HK-2 (cell line): ENCODE data around the gene BMP10.

Experiments used
- DNase-seq: peaks from one replicate; pipeline ENCODE4 v3.0.0-alpha.2; 2018; ENCODE audit not compliant: unreplicated experiment

Gene BMP10

DNA sequence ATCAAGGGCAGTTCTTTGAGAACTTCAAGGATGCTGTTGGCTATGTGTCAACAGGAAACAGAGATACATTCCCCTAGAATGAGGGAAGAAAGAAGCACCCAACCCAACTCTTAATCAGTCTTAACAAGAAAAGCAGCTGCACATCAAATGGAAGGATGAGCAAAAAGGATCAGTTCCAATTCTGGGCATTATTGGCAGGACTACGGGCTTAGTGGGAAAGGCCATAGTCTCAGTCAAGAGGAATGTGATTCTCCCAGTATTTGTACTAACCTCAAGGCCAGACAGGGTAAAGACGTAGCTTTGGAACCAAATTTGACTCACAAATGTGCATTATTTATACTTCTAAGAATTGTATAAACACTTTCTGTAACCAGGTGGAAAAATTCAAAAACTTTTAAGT, 18.2 kb downstream of the BMP10 start:
- no peak for DNase-seq

DNA sequence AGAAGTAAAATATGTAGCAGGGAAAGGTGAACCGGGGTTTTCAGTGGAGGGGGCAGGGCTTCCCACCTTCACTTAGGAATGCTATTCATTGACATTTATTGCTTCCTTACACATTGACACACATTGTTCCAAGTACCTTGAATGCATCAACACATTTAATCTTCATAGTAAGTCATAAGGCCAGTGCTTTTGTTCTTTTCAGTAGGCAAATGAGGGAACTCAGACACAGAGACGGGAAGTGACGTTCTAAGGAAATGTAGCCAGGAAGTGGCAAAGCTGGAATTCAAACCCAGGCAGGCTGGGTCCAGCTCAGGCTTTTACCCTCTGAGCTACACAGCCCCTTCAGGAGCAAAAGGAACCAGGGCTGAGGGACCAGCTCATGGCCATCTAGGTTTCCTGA, 20.7 kb downstream of the BMP10 start:
- no peak for DNase-seq

DNA sequence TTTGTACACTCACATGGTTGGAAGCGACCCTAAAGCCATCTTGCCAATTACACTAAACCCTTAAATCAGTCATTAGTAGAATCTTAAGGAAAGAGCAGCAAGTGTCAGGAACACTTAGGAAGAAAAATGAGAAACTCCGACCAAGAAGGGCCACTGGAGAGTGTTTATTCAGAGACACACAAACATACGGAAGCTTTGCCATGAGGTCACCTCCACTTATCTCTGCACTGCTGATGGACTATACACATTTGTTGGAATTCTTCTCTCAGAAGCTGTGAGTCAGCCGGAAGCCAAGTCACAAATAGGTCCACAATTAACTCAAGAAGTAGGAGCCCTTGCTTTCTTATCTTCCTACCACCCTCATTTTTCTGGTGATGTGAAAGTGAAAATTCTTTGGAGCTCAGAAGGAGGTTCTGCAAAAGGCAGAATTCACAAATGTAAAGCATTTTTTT, 21.6 kb downstream of the BMP10 start:
- DNase-seq: no peak

DNA sequence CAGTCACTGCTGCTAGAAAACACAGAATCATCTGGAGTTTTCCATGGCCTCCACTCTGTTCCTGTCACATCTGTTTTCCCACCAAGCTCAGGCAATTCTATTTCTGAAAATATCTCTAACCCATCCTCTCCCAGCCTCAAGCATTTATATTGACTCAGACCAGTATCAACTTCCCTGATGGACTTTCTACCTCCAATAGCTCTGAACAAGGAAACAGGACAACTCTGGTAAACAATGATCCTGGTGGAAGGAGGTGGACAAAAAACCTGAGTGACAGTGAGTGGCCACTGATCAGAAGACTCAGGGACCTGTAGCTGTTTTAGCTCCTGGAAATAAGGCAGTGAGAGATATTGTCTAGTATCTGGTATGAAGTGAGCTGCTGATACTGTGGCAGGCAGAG, 23.4 kb downstream of the BMP10 start:
- no peak for DNase-seq

DNA sequence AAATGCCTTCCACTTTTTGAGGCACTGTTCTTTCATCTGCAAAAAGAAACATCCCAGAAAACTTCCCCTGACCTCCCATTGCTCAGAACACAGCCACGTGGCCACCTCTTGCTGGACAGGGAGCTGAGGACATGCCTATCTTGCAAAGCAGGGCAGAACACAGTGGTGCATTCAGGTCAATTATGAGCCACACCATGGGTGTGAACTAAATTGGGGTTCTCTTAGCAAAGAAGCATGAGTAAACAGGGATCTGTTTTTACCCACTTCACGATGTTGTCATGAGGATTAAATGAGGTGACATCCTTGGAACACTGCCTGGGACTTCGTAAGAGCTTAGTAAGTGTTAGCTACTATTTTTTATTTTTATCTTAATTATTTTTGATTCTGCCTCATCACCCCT, 25.1 kb downstream of the BMP10 start:
- DNase-seq: no peak

DNA sequence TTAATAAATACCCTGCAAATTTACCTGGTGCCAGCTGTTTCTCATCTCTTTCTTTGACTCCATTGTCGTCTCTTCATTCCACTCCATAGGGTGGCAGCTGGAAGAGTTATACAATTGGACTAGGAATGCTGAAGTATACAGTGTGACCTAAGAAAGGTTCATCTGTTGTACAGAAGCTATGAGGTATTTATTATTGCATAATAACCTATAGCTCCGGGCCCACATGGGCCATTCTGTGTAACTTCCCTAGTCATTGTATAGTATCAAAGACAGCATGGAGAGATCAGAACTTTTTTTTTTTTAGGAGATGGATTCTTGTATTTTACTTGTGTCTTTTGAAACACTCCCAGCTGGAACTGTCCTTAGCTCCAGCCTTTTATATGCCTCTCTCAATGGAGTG, 26.2 kb downstream of the BMP10 start:
- DNase-seq: no peak

DNA sequence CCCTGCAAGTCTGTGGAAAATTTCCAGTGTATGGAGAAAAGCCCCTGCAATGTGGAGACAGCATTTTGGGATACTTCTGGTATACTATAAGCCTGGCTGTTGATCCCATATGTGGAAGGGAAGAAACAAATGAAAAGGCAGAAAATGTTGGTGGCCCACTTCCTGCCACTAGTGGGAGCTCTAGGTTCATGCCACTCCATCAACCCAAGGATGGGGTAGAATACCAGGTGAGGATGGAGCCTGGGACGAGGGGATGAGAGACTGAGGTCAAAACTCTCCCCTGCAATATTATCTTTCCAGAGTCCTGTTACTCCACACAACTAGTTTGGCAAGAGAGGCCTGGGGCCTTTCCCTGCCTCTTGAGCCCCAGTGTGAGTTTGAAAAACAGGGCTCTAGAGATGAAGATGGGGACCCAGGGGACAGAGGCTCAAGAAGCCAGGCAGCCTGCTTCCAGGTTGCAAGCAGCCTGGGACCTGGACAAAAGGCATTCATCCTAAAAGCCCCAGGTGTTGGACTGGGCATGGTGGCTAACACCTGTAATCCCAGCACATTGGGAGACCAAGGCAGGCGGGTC, 31.9 kb downstream of the BMP10 start:
- DNase-seq: no peak

DNA sequence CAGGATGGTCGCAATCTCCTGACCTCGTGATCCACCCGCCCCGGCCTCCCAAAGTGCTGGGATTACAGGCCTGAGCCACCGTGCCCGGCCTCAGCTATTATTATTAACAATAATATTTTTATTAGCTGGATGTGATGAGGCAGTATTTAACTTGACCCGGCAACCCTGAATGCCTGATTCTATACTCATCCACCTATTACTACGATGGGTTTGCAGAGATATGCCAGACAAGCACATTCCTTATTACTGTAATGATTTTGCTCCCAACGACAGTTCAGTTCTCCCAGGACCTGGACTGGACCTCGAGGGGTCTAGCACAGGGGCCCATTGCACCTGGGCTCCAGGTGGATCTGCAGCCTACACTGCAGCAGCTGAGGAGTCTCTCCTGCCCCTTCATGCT, 32.6 kb downstream of the BMP10 start:
- no peak for DNase-seq

DNA sequence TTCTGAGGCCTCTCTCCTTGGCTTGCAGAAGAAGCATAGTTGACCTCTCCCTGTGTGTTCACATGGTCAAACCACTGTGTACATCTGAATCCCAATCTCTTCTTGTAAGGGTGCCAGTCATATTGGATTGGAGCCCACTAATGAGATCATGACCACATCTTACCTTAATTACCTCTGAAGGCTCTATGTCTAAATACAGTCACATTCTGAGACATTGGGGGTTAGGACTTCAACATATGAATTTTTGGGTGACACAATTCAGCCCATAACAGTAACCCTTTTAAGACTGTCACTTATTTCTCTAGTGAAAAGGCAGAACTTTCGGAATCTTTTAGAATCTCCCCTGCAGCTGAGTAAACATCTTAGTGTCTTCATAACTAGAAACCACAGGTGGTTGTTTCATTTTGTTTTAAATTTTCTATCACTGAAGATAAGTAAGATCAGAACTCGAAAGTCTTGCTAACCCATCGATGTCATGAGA, 33.3 kb downstream of the BMP10 start:
- DNase-seq: no peak

DNA sequence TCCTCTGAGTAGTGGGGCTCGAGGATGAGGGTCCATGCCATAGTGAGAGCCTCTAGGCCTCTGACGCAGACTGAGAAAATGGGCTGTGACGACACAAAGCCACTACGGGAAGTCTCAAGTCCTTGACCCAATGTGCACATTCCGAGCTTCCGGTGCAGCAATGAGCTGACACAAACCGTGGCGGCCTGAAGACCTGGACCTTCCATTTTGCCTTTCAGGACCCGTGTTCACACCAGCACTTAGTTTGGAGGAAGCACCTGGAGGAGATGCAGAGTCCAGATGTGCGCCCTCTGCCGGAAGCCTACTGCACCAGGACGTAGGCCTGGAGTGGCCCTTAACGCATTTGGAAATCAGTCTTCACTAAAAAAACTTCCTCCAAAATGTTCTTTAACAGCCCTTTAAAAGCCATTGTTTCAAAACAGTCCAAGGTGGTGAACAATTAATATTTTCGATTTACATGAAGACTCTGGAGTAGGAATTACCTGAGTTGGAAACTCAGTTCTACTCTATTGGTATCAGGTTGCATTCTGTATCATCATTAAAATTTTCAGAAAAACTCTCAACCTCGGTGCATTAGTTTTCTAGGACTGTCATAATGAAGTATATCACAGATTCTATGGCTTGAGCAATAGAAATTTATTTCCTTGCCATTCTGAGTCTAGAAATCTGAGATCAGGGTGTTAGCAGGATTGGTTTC, 33.9 kb downstream of the BMP10 start:
- DNase-seq: no peak

DNA sequence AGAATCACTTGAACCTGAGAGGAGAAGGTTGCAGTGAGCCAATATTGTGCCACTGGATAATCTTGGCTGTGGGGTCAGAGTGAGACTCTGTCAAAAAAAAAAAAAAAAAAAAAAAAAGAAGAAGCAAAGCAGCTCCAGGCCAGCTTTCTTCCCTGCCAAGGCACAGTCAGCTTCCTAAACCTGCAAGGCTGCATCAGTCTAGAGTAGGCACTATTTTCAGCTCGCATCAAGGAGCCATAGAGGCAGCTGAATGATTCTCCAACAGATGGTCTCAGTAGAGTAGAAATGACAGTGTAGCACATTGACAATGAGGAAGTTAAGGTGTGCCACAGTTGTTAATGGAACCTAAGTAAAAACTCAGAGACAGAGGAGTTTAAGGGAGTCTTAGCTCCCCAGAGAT, 35.6 kb downstream of the BMP10 start:
- DNase-seq: no peak

DNA sequence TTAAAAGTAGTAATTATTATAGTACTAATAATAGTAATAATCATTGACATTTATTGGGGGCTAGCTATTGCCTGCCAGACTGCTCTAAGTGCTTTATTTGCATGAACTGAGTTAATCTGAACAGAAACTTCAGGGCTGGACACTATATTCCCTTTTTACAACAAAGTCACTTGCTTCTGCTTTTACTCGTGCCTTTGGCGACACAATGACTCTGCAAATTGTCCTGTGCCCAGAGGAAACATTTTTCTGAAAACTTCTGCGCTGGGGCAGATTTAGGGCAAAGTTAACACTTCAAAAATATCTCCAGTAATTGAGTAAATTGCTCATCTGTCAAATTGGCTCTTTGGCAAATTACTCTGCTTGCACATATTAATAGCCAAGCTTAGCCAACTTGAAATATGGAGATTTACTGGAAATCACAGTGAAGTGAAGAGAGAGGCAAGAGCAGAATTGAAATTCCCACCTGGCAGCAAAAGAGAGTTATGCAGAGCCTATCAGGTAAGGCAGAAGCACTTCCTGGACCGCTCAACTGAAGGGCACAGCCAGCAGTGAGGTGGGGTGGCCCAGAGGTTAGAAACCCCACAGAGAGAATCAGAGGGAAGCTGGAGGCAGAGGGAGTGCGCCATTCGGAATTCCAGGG, 36.3 kb downstream of the BMP10 start:
- DNase-seq: no peak

DNA sequence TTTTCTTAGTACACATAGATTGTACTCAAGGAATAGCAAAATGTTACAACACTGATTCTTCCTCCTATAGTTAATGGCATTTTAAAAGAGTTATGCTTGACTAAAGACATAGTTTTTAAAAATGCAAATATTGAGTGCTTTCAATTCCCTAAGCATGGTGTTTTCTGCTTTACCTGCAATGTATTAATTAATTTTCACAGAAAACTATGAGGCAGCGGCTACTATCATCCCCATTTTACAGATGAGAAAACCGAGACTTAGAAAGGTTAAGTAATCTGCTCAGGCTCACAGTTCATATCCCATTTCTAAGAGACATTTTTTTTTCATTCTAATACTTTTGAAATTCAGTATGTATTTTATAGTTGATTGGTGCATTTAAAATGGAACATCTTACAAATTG, 38.0 kb downstream of the BMP10 start:
- DNase-seq: no peak

DNA sequence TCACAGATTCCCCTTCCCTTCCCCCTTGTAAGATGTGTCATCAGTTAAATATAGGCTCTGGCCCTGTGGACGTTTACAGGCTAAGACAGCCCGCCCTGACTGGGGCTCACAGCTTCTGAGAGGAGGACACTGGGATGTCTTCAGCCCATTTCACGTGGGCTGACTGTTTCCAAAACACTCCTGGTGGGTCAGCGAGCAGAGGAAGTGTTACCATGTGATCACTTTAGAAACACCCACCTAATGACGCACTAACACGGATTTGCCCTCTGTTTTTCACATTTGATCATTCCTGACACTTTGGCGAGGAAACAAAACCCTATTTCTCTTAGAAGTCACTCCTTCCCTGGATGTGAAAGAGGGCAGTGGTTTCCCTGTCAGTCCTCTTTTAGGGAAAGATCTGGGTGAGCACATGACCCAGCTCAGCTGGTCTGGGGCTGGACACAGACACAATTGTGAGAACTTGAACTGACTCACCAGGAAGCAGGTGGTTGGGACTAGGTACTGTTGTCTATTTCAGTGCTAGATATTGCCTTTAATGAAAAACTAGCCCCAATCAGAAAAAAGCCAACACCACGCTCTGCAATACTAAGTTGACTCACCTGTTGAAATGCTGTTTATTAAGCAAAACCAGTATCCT, 38.8 kb downstream of the BMP10 start:
- peak; percentile 21 for DNase-seq

DNA sequence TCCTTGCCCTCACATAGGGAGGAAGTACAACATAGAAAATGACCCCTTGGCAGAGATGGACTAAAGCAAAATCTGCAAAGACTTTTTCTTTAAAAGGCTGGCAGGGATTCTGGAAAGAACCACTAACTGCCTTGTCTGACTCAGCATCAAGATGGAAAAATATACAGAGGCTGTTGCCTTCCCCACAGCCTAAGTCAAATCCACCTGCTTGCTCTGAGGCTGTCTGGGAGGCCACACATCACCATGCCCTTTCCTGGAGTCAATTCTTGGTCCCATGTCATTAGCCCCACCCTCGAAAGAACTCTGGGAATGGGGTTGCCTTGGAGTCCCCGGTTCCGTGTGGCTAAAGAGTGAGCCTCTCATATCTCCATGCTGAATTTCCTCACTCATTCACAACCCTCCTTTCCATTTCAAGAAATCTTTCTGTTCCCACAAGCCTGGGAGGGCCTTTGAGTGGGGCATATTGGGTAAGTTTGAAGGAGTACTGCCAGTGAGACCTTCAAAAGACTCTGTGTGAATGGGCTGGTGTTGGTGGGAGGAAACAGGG, 39.4 kb downstream of the BMP10 start:
- DNase-seq: no peak

DNA sequence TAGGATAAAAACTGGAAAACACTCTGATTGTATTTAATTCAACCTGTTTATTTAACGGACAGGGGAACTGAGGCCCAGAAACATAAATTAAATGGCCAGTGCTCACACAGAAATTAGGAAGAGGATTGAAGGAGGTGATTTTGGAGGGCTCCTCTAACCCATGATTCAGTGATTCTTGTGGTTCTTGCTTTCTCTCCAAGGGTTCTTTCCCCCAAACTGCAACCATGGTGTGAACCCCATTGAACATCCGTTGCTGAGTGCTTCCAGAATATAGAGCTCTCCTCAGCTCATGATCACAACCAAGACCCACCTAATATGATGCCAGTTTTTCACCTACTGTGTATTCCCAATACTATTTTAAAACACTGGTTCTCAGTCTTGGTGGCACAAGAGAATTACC, 41.4 kb downstream of the BMP10 start:
- no peak for DNase-seq

DNA sequence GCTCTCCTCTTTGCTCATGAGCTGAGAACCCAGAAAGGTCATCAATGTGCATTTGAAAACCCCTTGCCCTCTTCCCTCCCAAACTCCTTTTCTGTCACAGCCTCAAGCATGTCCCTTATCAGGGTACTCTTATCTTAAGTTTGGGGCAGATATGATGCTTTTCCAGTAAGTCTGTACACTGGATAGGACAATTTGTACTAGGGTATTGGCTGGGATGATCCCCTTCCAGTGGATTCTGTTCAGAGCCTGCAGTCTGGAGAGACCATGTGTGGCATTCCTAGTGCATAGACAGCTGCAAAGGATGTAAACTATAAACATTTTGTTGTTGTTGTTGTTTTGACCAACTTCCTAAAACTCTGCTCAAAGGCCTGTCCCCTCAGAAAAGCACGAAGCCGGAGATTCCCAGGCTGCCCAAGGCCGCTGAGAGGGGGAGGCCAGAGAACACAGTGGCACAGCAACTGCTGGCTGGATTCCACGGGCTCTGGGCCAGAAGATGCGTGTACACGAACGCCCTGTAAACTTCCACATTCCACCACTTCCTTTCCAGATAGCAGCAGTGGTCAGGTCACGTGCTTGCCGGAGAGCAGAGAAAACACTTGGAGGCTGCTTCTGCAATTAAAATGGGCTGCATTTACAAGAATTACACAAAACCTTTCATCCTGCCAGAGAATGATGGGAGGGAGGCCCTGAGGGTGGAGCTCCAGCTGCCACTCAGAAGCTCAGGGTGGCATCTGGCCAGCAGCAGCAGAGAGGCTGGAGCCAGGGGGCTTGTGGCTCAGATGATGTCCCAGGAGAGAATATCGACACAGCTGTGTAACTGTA, 42.1 kb downstream of the BMP10 start:
- DNase-seq: peak; percentile 70

DNA sequence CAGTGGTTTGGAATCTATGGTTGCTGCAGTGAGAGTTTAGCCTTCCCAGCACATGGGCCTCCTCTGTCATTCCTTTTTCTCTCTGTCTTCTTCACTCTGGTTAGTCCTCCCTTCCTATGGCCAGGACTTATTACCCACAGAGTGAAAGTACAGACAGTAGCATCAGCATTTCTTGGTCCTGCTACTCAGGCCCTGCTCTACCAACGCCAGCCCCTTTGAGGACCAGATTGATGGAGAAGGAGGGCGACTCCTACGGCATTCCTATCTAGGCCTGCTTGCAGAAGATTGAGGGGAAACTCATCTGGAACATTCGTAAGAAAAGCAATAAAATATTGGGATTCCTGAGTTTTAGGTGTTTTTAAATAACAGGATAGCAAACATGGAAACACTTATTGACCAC, 43.5 kb downstream of the BMP10 start:
- no peak for DNase-seq

DNA sequence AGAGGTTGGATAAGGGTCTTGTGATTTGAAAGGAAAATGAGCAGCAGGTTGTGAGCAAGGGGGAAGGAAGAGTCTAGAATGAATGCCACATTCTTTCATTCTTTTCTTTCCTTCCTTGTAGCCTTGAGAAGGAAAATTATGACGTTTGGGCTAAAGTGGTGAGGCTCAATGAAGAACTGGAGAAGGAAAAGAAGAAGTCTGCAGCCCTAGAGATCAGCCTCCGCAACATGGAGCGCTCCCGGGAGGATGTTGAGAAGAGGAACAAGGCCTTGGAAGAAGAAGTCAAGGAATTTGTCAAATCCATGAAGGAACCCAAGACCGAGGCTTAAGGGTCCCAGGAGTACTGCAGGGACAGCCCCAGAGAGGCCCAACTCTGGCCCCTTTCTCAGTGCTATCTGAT, 45.3 kb downstream of the BMP10 start:
- DNase-seq: no peak

DNA sequence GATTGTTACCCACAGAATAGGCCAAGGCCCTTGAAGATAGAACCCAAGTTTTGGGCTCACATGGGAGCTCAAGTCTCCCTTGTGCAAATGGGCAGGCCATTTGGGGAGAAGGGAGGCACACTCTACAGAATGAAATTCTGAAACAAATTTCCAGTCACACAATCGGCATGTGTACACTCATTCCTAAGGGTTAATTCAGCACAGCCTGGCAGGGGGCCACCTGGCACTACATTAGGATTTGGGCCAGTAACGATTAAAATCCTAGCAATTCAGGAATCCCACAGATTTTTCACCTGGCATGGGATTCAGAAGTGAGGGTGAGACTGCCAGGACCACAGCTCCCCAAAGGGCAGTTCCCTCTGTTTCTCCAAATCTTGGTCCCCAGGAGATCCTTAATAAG, 46.4 kb downstream of the BMP10 start:
- DNase-seq: no peak

DNA sequence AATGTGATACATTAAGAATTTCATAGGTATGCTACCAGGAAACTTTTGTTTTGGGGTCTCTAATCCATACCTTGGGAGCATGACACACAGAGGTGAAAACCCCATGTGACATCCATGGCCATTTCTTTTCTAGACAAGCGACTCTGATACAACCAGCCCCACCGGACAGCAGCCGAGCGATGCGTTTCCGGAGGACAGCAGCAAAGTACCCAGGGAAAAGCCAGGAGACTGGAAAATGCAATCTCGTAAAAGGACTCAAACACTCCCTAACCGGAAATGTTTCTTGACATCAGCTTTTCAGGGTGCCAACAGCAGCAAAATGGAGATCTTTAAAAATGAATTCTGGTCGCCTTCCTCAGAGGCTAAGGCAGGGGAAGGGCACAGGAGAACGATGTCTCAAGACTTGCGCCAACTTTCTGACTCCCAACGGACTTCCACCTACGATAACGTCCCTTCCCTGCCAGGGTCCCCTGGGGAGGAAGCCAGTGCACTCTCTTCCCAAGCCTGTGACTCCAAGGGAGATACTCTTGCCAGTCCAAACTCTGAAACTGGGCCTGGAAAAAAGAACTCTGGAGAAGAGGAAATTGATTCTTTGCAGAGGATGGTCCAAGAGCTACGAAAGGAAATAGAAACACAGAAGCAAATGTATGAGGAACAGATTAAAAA, 48.9 kb downstream of the BMP10 start:
- DNase-seq: no peak
